Gastrocnemius medialis (tissue), 4 donors: ENCODE results near the gene SGO2.

Experiments
- POLR2A ChIP-seq, 2 donors: fragments of 450-650 bp; IDR thresholded peaks; one replicate each; pipeline ENCODE4 v1.6.1; 2017; ENCODE audit warnings: antibody characterized with exemption in 2 of 2, mild to moderate bottlenecking in 2 of 2, moderate library complexity in 2 of 2
- TF ChIP-seq, protein P1 (sequence below), 5 experiments: fragments of 450-650 bp in 3 of 5; fragments of 200-600 bp in 2 of 5; sonication (generic) in 2 of 5; IDR thresholded peaks in 4 of 5; conservative IDR thresholded peaks in 1 of 5; 1 replicate in 4 of 5; 2 replicates in 1 of 5; pipeline ENCODE4 v1.5.1; 2016 to 2019; ENCODE audit warnings: antibody characterized with exemption in 5 of 5, mild to moderate bottlenecking in 3 of 5, moderate library complexity in 3 of 5

DNA sequence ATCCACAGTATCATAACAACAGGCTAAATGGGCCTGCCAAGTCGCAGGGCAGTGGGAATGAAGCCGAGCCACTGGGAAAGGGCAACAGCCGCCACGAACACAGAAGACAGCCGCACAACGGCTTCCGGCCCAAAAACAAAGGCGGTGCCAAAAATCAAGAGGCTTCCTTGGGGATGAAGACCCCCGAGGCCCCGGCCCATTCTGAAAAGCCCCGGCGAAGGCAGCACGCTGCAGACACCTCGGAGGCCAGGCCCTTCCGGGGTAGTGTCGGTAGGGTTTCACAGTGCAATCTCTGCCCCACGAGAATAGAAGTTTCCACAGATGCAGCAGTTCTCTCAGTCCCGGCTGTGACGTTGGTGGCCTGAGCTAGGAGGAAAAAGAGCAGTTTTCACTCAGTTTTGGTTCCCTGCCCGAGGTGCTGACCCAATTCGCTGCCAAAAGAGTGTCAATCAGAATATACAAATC lies 48.3 kb upstream of the SGO2 start:
- TF ChIP-seq, protein P1, sequence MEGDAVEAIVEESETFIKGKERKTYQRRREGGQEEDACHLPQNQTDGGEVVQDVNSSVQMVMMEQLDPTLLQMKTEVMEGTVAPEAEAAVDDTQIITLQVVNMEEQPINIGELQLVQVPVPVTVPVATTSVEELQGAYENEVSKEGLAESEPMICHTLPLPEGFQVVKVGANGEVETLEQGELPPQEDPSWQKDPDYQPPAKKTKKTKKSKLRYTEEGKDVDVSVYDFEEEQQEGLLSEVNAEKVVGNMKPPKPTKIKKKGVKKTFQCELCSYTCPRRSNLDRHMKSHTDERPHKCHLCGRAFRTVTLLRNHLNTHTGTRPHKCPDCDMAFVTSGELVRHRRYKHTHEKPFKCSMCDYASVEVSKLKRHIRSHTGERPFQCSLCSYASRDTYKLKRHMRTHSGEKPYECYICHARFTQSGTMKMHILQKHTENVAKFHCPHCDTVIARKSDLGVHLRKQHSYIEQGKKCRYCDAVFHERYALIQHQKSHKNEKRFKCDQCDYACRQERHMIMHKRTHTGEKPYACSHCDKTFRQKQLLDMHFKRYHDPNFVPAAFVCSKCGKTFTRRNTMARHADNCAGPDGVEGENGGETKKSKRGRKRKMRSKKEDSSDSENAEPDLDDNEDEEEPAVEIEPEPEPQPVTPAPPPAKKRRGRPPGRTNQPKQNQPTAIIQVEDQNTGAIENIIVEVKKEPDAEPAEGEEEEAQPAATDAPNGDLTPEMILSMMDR (IDR thresholded peaks at IDR 0.05 in 4 of 5, conservative IDR thresholded peaks at IDR 0.05 in 1 of 5), result no peak
- no peak for TF ChIP-seq POLR2A (IDR thresholded peaks at IDR 0.05)
